NCI-H82 treated with DMSO at 0.1 percent for 48 hours (cell line): Measurements from ENCODE around the gene NFIC.
"Not testable (repeated sequence)": the region's sequence is repeated elsewhere in the genome, so short reads cannot be mapped to it uniquely, and the experiment has no call there.

Experiments
- DNase-seq: peaks from one replicate; lab custom pipeline; 2025; ENCODE audit not compliant: unreplicated experiment; lab: John Stamatoyannopoulos, UW

NFIC gene

GRCh38 chr19:3365836-3366752 lies at the start of gene NFIC:
NFIC (plus strand) TSS chr19:3366583; CDS start chr19:3366637, 54 bp downstream.
- no peak for DNase-seq

DNA sequence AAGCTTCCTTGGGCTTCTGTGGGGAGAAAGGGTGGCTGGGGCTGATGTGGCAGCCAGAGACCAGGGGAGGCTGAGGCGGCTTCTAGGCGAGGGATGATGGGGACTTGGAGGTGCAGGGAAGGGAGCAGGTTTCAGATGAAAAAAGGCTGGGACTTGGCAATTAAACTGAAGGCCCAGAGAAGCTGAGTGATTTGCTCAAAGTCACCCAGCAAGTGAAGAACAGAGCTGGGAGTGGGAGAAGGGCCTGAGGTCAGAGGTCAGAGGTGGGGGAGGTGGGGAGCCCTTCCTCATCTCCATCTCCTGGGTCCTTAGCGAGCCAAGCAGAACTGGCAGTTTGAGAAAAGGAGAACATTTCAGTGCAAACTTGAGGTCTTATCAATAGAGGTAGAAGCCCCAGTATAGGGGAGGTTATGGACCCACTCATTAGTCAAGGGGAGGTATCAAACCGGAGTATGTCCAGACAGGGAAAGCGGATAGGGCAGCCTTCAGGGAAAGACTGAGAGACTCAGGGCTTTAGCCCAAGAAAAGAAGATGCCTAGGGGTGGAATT lies 49.6 kb upstream of the NFIC start:
- no peak for DNase-seq

DNA sequence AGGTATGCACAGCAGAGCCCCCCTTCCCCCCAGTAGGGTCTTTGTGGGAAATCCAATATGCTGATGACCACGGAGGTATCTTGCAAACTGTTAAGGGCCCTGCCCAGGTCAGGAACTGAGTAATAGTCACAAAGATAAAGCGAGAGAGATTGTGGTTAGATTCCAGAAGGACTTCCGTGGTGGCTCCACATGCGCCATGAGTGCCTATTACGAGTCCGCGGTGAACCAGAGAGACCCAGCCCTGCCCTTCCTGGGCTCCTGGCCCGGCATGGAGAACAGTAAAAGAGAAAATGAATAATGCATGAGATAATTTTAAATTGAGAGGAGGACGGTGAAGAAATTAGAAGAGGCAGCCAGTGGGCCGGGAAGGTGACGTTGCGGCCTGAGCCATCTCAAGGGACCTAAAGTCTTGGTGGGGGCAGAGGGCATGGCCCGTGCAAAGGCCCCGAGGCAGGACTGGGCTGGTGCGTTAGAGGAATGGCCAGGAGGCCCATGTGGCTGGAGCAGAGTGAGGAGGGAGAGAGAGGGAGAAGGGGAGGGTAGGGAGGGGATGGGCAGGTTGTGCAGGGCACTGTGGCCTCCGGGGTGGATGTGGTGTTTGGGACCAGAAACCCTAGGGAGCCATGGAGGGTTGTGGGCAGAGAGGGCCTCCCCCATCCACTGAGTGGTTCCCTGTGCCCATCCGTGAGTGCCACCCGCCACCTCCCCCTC lies 46.6 kb upstream of the NFIC start:
- no peak for DNase-seq

GRCh38 chr19:3320354-3320670 lies 46.1 kb upstream of the NFIC start:
- DNase-seq: no peak

GRCh38 chr19:3320853-3321252 lies 45.5 kb upstream of the NFIC start:
- no peak for DNase-seq

- DNase-seq: no peak
Measured at GRCh38 chr19:3321696-3322095, 44.7 kb upstream of the NFIC start.

- DNase-seq: no peak
Measured at GRCh38 chr19:3322199-3322978, 44.0 kb upstream of the NFIC start.

- DNase-seq: no peak
Measured at GRCh38 chr19:3323026-3323425, 43.4 kb upstream of the NFIC start.

GRCh38 chr19:3323658-3324057 lies 42.7 kb upstream of the NFIC start:
- DNase-seq: no peak

DNA sequence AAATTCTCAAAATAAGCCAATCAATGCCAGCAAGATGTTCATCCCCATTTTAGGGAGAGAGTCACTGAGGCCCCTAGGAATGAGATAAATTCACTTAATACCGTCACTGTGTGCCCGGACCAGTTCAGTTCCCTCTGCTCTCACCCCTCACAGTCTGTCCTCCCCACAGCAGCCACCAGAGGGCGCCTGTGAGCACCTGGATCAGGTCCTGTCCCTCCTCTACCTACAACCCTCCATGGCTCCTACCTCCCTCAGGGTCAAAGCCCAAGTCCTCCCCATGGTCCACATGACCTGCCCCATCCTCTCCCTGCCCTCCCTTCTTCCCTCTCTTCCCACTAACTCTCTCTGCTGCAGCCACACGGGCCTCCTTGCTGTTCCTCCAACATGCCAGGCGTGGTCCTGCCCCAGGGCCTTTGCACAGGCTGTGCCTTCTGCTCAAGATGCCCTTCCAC lies 42.0 kb upstream of the NFIC start:
- no peak for DNase-seq

DNA sequence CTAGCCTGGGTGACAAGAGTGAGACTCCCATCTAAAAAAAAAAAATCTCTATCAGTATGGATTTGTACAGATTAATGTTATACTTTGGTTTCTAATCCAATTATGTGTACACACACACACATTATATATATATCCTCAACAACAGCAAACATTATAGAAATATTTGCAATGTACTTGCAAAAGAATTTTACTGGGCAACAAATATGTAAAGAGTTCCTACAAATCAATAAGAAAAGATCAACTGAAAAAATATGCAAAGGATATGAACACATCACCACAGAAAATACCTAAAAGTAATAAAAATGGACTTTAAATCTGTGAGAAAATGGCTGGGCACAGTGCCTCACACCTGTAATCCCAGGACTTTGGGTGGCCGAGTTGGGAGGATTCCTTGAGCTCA lies 40.9 kb upstream of the NFIC start:
- no peak for DNase-seq

GRCh38 chr19:3328743-3329142 lies 37.6 kb upstream of the NFIC start:
- DNase-seq: no peak

DNA sequence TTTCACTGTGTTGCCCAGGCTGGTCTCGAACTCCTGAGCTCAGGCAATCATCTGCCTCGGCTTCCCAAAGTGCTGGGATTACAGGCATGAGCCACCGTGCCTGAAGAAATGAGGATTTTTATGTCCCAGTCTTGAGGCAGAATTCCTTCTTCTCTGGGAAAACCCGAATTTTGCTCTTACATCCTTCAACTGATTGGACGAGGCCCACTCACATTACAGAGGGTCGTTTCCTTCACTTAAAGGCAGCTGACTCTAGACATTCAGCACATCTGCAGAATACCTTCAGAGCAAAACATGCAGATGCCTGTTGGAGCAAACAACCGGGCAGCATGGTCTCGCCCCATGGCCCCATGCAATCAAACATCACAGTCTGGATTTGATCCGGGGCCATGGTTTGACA lies 36.3 kb upstream of the NFIC start:
- DNase-seq: no peak

DNA sequence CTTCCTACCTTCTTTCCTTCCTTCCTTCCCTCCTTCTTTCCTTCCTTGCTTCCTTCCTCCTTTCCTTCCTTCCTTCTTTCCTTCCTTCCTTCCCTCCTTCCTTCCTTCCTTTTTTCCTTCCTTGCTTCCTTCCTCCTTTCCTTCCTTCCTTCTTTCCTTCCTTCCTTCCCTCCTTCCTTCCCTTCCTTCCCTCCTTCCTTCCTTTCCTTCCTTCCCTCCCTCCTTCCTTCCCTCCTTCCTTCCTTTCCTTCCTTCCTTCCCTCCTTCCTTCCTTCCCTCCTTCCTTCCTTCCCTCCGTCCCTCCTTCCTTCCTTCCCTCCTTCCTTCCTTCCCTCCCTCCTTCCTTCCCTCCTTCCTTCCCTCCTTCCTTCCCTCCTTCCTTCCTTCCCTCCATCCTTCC lies 34.2 kb upstream of the NFIC start:
- DNase-seq: not testable (repeated sequence)

DNA sequence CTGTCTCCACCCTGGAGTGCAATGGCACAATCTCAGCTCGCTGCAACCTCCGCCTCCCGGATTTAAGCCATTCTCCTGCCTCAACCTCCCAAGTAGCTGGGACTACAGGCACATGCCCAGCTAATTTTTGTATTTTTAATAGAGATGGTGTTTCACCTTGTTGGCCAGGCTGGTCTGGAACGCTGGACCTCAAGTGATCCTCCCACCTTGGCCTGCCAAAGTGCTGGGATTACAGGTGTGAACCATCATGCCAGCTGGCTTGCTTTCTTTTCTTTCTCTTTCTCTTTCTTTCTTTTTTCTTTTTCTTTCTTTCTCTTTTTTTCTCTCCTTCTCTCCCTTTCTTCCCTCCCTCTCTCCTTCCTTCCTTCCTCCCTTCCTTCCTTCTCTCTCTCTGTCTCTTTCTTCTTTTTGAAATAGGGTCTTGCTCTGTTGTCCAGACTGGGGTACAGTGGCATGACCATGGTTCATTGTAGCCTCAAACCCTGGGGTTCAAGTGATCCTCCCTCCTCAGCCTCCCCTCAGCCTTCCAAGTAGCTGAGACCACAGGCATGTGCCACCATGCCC lies 33.3 kb upstream of the NFIC start:
- DNase-seq: no peak

GRCh38 chr19:3333662-3334061 lies 32.7 kb upstream of the NFIC start:
- no peak for DNase-seq

- DNase-seq: not testable (repeated sequence)
Measured at GRCh38 chr19:3334749-3335430, 31.5 kb upstream of the NFIC start.

DNA sequence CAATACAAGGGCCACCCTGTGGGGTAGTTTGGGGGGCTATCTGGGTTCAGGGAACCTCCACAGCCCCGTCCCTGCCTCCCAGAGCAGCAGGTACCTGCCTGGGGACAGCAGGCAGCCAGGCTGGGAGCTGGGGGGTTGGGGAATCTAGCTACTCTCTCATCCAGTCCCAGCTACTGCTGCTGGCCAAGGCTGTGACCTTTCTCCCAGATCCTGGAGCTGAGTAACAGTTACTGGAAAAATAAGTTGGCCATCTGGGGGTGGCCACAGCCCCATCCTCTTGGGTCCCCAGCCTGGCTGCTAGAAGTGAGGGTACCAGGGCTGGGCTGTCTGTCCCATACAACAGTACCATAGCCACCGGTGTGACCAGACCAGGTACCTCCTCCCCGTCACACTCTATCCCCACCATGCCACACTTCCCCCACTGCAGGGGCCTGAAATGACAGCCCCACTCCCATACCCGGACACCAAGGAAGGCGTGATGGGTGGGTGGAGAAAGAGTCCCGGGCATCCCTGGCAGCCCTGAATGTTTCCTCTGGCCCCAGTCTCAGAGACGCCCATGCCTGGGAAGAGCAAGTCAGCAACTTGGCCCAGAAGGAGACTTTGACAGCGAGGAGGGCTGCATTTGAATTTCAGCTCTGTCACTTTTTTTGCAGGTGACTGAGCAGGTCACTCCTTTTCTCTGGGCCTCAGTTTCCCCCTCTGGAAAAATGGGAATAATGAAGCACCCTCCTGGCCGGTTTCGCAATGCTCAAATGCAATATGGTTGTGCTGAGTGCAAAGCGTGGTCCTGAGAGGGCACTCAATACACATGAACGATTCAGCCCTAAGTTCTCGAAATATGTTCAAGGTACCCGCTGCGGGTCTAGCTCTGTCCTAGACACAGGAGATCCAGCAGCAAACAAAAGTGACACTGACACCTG lies 30.7 kb upstream of the NFIC start:
- no peak for DNase-seq

- DNase-seq: no peak
Measured at GRCh38 chr19:3336351-3336679, 30.1 kb upstream of the NFIC start.
